NB4 (cell line): ENCODE data around the gene MYLK.

Experiments used
- MYC ChIP-seq: IDR thresholded peaks from 2 replicates; pipeline ENCODE4 v1.6.1; 2011; ENCODE audit warnings: low read depth, low read length
- POLR2A ChIP-seq: IDR thresholded peaks from 2 replicates; pipeline ENCODE4 v1.6.1; 2011; ENCODE audit warnings: mild to moderate bottlenecking; ENCODE audit not compliant: insufficient read length; ENCODE audit errors: extremely low read depth
- TF ChIP-seq, protein P1 (sequence below): IDR thresholded peaks from one replicate; pipeline ENCODE4 v1.5.1; 2012; ENCODE audit warnings: low read depth, low read length
- TF ChIP-seq, protein P2 (sequence below): IDR thresholded peaks from 2 replicates; pipeline ENCODE4 v1.6.1; 2011; ENCODE audit warnings: low read depth, low read length

DNA sequence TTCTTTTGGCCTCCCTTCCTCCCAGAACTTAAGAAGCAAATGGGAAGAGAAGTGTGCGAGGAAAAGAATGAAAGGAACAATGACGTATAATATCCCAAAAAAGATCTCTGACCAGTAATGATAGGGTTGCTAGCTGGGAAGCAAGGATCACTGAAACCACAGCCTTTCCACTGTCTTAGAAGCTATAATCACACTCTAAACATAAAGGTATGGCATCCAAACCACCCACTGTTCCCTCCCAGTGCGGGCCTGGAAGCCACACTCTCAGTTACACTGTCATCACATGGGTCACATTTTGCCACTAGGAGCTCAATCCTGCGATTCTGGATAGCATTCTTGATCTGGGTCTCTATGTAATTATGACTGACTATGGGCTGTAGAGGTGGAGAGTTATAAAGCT, 167.7 kb downstream of the MYLK start:
- no peak for TF ChIP-seq POLR2A
- TF ChIP-seq, protein P1, sequence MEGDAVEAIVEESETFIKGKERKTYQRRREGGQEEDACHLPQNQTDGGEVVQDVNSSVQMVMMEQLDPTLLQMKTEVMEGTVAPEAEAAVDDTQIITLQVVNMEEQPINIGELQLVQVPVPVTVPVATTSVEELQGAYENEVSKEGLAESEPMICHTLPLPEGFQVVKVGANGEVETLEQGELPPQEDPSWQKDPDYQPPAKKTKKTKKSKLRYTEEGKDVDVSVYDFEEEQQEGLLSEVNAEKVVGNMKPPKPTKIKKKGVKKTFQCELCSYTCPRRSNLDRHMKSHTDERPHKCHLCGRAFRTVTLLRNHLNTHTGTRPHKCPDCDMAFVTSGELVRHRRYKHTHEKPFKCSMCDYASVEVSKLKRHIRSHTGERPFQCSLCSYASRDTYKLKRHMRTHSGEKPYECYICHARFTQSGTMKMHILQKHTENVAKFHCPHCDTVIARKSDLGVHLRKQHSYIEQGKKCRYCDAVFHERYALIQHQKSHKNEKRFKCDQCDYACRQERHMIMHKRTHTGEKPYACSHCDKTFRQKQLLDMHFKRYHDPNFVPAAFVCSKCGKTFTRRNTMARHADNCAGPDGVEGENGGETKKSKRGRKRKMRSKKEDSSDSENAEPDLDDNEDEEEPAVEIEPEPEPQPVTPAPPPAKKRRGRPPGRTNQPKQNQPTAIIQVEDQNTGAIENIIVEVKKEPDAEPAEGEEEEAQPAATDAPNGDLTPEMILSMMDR, result no peak
- no peak for TF ChIP-seq MYC
- TF ChIP-seq, protein P2, sequence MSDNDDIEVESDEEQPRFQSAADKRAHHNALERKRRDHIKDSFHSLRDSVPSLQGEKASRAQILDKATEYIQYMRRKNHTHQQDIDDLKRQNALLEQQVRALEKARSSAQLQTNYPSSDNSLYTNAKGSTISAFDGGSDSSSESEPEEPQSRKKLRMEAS, result no peak
